Measurements from ENCODE around the gene PGAM4.
"Not testable (repeated sequence)": the region's sequence is repeated elsewhere in the genome, so short reads cannot be mapped to it uniquely, and the experiment has no call there.

The PGAM4 gene

DNA sequence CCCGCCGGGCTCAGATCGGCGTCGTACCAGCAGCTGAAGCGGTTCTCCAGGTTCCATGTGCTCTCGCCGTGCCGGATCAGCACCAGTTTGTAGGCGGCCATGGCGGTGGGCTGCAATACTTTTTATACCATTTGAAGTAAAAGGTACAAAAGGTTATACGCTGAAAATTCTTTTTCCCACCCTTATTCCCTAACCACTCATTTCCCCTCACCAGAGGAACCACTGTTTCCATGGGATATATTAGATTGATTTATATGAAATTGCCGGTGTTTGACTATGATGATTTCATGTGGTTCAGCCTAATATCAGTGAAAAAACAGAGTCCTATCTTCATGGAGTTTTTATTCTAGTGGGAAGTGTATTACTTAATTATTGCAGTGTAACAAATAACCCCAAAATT lies at the start of gene PGAM4:
TSS of gene PGAM4 (minus strand) at position 101 of the 400 bp plus-strand sequence. CDS start at position 101, 0 bp downstream.
- DNase-seq = no peak

DNA sequence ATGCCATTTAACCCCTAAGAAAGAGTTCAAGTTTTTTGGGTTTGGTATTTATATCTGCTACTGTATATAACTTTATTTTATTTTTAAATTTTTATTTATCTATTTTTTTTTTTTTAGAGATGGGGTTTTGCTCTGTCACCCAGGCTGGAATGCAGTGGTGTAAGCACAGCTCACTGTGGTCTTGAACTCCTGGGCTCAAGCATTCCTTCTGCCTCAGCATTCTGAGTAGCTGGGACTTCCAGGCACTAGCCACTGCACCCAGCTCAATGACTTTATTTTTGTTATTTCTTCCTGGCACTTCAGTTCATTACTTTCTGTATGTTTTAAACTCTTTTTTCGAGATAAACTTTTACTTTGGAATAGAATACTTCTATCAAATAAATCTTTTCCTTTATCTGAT lies 42.4 kb upstream of the PGAM4 start:
- no peak for DNase-seq

DNA sequence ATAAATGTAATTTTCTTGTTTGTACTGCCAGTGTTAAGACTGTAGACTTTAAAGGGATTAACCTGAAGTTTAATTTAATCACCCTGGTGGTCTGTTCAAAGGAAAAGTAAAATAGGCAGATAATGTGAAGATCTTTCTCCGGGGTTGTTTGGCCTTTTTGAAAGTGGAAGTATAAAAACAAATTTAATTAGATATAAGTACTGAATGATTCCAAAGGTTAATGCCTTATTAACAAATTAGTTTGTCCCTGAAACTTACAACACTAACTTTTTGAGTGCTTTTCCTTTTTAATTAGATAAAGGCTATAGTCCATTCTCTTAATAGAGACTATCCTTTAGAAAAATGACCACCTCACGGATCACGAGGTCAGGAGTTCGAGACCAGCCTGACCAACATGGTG lies 10.4 kb upstream of the PGAM4 start:
- DNase-seq = no peak

DNA sequence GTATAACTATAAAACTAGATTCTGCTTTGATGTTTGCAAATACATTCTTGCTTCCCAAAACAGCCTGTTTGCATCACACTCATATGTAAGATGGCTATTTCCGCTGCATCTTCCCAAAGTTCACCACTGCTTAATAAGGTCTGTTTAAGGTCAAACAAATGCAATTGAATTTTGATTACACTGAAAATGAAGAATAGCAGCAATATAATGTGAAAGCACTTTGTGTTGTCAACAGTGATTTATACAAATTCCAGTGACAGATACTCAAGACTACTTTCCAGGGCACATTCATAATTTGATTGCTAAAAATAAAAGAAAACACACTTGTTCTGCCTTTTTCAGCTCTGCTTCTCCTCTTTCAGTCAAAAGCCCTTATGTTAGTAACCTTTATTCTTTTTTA lies 8.1 kb upstream of the PGAM4 start:
- DNase-seq = no peak

DNA sequence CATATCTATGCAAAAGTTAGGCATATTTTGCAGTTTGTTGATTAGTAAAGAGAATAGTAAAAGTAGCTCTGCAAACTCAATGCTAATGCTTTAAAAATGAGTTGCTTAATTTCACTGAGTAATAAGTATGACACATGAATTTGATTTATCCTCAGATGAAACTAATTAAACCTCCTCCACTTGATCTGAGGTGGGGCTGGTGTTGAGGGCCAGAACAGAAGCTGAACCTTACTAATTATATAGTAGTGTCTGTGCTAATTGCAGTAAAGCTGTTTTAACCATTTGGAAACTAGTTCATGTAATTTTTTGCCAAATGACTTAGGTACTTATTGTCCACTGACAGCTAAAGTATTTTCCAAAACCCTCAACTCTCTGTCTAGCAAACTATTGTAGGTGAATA lies 7.7 kb upstream of the PGAM4 start:
- no peak for DNase-seq

DNA sequence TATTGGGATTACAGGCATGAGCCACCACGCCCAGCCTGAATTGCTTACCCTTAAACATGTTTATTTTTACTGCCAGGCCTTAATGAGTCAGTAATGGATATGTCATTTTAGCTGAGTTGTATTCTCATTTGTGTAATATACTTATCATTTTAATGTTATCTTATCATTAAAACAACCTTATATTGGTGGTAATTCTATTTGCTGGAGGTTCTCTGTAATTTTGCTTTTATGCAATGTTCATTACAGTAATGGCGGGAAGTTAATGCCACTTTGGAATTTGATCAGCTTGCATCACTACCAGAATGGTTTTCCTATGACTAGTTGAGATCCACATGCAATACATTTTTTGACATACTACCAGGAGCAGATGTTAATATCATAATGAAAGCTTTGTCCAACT lies 6.3 kb upstream of the PGAM4 start:
- DNase-seq = no peak

DNA sequence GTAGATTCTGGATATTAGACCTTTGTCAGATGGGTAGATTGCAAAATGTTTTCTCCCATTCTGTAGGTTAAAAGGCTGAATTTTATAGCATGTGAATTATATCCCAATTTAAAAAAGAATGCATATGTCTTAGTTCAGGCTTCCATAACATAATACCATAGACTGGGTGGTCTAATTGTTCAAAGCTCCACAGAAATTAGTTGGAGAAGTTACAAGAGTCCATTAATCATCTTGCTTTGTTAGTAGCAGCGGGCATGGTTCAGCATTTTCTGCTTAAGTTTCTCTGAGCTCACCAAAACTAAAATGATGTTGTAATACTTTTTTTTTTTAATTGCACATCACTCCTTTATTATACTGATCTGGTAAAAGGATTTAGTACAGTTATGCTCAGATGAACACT lies 1.8 kb downstream of the PGAM4 start:
- DNase-seq = no peak

DNA sequence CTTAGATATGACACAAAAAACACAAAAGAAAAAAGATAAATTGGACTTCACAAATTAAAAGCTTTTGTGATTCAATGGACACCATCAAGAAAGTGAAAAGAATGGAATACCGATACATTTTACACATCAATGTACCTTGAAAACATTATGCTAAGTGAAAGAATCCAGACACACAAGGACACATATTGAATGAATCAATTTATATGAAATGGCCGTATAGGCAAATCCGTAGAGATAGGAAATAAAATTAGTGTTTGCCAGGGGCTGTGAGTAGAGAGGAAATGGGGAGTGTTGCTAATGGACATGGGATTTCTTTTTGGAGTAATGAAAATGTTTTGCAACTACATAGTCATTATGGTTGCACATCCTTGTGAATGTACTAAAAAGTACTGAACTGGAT lies 3.1 kb downstream of the PGAM4 start:
- DNase-seq = no peak

DNA sequence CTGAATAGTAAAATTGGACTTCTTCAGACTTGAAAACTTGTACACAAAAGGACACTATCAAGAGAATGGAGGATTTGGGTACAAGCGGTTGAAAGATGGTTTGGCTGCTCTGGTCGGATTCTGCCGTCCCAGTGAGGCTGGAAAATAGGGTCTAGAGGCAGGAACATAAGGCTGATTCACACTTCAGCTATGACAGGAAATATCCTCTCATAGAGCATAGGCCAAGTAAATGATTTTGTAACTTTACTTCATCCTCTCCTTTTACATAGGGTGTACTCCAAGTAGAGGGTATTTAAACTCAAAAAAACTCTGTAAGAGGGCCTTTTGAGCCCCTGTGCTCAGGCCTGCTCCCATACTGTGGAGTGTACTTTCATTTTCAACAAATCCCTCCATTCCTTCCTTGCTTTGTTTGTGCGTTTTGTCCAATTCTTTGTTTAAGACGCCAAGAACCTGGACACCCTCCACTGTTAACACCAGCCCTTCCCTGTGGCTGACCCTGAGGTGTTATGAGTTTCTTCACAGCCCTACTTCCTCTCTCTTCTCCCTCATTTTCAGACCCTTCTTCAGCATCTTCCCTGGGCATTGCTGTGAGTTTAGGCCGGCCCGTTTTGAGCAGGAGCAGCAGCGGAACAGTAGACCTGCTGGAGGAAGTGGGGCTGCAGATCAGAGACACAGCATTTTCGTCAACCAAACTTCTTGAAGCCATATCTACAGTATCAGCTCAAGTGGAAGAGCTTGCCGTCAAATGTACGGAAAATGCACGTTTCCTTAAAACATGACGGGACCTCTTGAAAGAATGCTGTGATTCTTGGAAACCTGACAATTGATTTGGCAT lies 7.2 kb downstream of the PGAM4 start:
- no peak for DNase-seq

DNA sequence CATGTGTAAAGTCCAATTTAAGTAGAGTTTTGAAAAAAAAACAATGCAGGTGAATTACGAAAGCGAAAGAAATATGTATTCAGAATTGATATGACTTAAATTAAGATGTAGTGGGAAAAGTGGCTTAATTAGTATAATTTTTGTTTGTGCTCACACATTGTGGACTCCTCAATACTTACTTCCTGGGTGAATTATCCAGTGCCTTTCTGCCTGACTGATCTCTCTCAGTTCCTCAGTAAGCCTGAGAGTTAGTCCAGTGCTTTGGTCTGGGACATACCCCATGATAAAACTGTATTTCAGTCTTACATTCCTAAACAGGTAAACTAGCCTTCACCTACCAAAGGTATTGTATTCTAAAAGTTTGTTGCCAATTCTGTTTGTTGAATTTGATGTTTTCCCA lies 8.4 kb downstream of the PGAM4 start:
- DNase-seq = no peak

DNA sequence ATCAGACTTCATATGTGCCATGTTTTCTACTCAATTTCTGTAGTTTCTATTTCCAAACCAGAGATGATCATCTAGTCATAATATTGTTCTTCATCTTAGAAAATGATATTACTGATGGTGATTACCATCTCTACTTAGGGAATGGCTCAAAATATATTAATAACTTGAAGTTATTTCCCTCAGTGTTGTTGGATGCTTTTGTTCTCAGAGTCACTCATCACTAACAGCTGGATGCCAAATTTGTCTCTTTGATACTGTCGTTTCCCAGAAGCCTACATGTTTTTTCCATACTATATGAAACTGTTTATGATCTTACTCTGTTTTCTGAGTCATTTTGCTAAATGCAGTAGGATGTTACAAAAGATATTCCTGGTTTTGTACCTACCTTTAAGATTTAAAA lies 8.9 kb downstream of the PGAM4 start:
- DNase-seq = no peak

DNA sequence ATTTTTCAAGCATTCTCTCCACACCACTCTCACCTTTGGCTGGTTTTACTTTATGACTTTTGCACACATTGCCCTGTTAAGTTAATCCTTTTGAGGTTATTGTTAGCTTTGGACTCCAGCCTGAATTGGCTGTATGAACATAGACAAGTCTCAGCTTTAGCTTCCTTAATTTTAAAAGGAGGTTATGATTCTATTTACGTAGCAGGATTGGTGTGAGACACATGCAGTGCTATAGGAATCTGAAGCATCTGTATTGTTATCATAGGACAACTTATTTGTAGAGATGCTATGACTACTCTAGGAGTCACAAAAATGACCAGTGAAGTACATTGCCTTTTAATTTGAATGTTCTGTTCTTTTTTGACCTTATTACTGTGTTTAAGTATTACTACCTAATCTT lies 15.7 kb downstream of the PGAM4 start:
- DNase-seq = no peak

DNA sequence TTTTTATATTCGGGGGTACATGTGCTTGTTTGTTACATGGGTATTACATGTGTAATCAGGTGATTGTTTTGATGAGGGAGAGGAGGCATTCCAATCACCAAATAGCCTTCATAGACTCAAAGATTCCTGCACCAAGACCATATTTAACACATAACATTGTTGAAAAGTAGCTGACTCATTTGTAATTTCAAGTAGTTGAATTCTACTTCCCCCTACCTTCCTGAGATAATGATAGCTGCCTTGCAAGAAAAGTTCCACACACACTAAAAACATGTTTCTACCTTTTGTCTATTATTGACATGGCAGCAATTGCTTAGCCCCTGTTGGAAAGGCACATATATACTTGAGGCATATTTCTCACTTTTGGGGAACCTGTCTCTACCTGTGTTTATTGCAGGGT lies 16.1 kb downstream of the PGAM4 start:
- no peak for DNase-seq

DNA sequence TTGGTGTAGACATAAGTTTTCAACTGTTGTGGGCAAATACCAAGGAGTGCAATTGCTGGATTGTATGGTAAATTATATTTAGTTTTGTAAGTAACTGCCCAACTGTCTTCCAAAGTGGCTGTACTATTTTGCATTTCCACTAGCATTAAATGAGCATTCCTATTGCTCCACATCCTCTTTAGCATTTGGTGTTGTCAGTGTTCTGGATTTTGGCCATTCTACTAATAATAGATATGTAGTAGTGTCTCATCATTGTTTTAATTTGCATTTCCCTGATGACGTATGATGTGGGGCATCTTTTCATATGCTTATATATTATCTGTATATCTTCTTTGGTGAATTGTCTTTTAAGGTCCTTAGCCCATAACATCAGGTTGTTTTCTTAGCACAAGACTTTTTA lies 17.3 kb downstream of the PGAM4 start:
- no peak for DNase-seq

DNA sequence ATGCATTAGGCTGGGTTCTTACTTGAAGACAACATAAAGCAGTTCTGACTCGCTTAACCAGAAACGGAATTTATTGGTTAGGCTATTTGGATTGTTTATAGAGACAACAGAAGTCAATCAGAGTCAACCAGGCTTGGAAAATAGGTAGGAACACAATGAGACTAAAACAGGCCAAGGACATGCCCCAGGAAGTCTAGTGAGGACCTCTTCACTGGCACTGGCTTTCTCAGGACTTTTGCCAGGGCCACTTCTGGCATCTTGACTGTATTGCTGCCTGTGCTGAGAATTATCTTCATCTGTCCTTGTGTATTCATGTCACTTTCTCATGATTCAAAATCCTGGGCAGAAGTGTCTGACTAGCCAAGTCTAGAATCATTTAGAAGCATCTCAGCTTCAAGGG lies 19.6 kb downstream of the PGAM4 start:
- DNase-seq = no peak

DNA sequence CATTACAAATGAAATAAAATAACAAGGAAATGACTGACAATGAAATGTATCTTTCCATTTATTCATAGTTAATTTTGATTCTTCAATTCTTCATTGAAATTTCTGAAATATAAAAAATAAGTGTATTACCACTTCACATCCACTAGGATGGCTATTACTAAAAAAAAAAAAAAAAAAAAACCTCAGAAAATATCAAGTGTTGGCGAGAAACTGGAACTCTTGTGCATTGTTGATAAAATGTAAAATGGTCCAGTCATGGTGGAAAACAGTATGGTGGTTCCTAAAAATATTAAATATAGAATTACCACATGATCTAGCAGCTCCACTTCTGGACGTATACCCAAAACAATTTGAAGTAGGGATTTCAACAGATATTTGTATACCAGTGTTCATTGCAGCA lies 22.9 kb downstream of the PGAM4 start:
- DNase-seq = no peak

DNA sequence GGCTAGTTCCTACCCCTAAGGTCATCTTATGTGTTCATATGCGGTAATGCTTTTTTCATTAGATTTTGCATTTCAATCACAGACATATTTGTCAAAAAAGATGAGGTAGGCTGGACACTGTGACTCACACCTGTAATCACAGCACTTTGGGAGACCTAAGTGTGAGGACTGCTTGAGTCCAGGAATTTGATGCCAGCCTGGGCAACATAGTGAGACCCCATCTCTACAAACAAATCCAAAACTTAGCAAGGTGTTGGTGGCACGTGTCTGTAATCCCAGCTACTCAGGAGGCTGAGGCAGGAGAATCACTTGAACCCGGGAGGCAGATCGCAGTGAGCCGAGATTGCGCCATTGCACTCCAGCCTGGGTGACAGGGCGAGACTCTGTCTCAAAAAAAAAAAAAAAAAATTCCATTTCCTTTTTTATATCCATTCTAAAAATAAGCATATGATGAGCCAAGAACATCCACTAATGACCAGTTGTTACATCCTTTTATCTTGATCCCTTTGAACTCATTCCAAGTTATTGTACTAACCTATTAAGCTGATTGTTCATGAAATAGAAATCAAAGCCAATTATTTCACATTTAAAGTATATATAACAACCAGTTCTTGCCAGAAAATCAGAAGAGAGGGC lies 23.4 kb downstream of the PGAM4 start:
- no peak for DNase-seq

DNA sequence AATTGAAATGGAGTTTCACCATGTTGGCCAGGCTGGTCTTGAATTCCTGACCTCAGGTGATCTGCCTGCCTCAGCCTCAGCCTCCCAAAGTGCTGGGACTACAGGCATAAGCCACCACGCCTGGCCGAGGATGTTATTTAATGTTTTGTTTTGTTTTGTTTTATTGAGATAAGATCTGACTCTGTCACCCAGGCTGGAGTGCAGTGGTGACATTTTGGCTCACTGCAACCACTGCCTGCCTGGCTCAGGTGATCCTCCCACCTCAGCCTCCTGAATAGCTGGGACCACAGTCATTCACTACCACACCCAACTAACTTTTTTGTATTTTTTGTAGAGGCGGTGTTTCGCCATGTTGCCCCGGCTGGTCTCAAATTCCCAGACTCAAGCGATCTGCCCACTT lies 24.4 kb downstream of the PGAM4 start:
- DNase-seq = not testable (repeated sequence)

DNA sequence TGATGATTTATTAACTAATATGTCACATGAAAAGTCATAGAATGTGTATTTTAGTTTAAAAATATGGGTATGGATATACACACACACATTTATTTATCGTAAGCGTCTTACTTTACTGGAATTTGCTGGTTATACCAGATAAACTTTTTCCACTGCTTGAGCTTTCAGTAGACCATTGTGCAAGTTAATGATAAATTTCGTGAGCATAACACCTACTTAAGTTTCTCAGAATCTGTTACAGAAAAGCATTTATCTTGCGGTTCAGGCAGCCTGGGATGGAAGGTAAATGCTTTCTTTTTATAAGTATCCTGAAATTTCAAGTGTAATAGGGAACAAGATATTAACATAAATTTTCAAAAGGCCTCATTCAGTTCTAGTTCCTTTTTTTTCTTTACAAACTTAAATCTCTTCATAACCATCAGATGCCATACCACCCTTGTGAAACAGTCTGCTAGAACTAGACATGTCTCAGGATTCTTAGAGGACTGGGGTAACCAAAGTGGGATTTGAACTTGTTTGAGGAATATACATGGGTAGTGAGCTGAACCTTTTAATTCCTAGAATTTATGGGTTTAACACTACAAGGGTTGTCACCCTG lies 31.3 kb downstream of the PGAM4 start:
- DNase-seq = no peak

DNA sequence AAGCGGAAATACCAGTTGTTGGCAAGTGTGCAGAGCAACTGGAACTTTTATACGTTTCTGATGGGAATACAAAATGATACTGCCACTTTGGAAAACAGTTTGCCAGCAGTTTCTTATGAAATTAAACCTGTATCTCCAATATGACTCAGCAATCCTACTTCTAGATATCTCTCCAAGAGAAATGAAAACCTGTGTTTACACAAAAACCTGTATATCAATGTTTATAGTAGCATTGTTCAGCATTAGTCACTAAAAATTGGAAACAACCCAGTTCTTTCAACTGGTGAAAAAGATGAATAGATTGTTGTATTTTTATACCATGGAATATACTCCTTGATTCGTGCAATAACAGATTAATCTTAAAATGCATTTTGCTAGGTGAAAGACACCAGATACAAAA lies 32.1 kb downstream of the PGAM4 start:
- no peak for DNase-seq

DNA sequence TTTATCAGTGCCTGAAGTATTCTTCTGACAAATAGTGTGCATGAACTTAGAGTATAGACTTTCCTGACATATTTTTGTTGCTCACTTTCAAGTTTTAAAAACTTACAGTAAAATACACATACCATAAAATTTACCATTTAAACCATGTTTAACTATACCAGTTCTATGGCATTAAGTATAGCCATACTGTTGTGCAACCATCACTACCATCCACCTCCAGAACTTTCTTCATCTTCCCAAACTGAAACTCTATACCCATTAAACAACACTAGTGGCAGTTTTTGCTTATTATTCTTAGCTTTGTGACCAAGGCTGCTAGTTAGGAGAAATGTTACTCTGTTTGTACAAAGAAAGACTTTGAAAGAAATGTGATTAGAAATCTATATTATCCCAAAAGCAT lies 33.1 kb downstream of the PGAM4 start:
- DNase-seq = no peak

DNA sequence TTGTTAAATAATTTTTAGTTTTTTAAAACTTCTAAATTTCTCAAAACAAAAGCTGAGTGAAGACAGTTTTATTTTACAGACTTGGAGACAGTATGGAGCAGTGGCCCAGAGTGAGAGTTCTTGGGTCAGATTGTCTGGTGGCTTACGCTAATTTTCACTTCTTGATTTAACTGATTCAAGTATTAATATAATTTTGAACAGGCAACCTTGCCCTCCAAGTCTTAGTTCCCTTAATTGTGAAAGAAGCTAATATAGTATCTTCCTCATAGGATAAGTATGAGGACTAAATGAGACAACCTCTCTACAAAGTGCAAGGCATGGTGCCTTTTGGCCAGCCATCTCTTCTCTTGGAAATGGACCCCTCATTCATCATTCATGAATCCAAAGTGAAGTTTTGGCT lies 33.6 kb downstream of the PGAM4 start:
- DNase-seq = no peak

DNA sequence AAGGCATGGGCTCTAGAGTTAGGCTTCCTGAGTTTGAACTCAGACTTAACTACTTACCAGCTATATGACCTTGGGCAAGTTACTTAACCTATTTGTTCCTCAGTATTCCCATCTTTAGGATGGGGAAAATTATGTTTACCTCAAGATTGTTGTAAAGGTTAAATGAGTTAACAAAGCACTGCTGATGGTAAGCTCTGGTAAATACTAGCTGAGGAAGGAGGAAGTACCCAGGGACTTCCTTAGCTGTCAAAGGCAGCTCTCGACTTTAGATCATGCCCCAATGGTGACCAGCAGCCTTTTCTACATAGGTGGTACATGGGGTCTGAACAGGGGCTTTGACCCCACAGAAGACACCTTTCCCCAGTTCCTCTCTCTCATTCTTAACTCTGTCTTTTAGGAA lies 38.9 kb downstream of the PGAM4 start:
- DNase-seq = no peak

DNA sequence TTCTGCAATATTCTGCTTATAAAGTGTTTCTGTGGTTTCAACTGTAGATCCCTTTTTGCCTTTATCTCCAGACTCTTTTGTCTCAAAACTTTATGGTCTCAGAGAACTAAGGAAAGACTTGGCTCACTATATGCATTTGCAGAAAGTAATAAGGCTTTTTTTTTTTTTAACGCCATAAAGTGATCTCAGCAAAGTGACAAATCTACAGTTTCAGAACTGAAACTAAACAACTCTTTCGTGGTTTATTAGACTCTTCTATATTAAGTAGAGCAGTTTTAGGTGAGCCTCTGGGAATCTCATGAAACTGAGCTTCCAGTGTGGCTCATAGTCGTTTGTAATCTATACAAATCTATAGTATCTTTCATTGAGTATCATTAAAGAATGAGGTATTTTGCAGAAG lies 43.7 kb downstream of the PGAM4 start:
- no peak for DNase-seq

All from T1000 (cell line).